RWPE1 (cell line): Measurements from ENCODE around the gene ERBB4.

Source experiments
- CTCF ChIA-PET: fragments of 350-600 bp; sonication (Branson Sonifier 250); formaldehyde crosslinking; extraction: SDS; loops from one replicate; lab custom pipeline; 2021; lab: Yijun Ruan, JAX
- POLR2A ChIA-PET: fragments of 400-600 bp; formaldehyde crosslinking; extraction: SDS; loops from one replicate; lab custom pipeline; 2020; ENCODE audit warnings: antibody characterized with exemption; ENCODE audit not compliant: low non-redundant PET; lab: Yijun Ruan, JAX
- DNase-seq: peaks from one replicate; pipeline ENCODE4 v3.0.0; 2012; ENCODE audit warnings: low spot score
- H3K27ac ChIP-seq: fragments of 450-650 bp; 2 replicates; pipeline ENCODE4 v1.5.1; 2017
- TF ChIP-seq, protein P1 (sequence below): fragments of 450-650 bp; conservative IDR thresholded peaks from 2 replicates; pipeline ENCODE4 v1.5.1; 2017; ENCODE audit warnings: low read depth, mild to moderate bottlenecking

ERBB4 gene

DNA sequence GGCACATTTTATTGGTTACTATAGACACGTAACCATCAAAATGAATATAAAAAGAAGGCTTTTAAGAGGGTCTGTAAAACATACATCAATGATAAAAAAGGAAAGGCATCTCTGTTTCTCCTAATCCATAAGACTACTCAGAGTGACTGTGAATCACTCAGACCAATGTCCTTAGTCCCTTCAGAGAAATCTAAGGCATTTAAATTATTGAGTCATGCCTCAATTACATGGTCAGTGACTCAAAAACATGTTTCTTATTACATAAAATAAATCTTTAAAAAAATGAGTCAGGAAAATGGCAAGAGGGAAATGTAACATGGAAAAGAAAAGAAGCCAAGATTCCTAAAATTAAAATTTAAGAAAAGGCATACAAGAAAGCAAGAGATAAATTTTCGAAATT, 146.6 kb downstream of the ERBB4 start:
- CTCF ChIA-PET, result interaction anchor here (0.7 kb wide), 1 partner anchor 238 kb away, joined by 3 read pairs; no protein-coding TSS in a partner anchor
- peak; percentile 26 for DNase-seq
- H3K27ac ChIP-seq, result no peak overlapping the region
- POLR2A ChIA-PET, result no interaction called here
- TF ChIP-seq, protein P1, sequence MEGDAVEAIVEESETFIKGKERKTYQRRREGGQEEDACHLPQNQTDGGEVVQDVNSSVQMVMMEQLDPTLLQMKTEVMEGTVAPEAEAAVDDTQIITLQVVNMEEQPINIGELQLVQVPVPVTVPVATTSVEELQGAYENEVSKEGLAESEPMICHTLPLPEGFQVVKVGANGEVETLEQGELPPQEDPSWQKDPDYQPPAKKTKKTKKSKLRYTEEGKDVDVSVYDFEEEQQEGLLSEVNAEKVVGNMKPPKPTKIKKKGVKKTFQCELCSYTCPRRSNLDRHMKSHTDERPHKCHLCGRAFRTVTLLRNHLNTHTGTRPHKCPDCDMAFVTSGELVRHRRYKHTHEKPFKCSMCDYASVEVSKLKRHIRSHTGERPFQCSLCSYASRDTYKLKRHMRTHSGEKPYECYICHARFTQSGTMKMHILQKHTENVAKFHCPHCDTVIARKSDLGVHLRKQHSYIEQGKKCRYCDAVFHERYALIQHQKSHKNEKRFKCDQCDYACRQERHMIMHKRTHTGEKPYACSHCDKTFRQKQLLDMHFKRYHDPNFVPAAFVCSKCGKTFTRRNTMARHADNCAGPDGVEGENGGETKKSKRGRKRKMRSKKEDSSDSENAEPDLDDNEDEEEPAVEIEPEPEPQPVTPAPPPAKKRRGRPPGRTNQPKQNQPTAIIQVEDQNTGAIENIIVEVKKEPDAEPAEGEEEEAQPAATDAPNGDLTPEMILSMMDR, result no peak

DNA sequence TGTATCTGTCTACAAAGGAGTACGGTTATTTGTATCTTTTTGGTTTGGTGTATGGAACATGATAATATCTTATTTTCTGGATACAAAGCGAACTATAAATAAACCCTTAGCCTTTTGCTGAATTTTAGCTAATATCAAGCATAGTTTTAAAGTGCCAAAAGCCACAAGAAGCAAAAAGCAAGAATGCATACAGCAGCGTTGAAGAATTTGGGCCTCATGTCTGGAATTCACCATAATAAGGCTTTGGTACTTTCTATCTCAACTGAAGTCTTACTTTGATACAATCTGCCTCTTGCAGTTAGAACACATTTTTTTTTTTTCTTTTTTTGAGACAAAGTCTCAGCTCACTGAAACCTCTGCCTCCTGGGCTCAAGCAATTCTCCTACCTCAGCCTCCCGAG, 151.5 kb downstream of the ERBB4 start:
- no peak overlapping the region for H3K27ac ChIP-seq
- TF ChIP-seq, protein P1, result no peak
- DNase-seq, result no peak
- ChIA-PET POLR2A (no interaction called here), CTCF (no interaction called here)

DNA sequence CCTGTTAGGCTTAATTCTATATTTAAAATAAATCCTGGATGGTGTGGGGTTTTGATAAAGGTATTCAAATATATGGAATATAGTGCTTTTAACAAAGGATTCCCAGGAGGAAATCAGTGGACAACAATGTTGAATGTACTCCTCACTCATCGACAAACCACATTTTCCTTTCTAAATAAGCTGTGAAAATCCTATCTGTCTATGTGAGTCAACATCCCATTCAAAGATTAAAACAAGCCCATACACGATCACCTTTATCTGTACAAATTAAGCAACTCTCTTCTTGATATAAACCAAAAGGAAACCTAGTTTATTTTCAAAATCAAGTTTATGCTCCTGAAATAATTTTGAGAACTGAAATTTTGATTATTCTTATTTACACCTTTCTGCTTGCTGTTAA, 153.4 kb downstream of the ERBB4 start:
- POLR2A ChIA-PET, result no interaction called here
- peak; percentile 42 for DNase-seq
- CTCF ChIA-PET, result interaction anchor here (0.6 to 0.8 kb wide), 2 partner anchors 694 to 1521 kb away, joined by 3 read pairs; no protein-coding TSS in a partner anchor
- no peak overlapping the region for H3K27ac ChIP-seq
- TF ChIP-seq, protein P1, result no peak

DNA sequence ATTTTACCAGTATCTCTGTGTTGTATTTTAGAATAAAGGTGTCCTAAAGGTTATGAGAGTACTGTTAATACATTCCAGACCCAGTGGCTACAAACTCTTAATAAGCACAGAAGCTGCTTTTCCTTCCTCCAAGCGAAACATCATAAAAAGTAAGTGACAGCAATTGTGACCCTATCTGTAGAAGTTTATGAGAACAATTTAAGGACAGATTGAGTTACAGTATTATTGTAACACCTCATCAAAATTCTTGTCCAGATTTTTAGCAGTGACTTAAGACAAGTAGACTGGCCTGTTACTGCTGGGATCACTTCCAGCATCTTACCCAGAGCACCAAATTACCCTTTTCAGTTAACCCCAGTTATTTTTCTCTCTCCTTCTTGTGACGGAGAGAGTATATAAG, 154.6 kb downstream of the ERBB4 start:
- DNase-seq, result no peak
- POLR2A ChIA-PET, result no interaction called here
- no peak overlapping the region for H3K27ac ChIP-seq
- TF ChIP-seq, protein P1, result no peak
- CTCF ChIA-PET, result no interaction called here

DNA sequence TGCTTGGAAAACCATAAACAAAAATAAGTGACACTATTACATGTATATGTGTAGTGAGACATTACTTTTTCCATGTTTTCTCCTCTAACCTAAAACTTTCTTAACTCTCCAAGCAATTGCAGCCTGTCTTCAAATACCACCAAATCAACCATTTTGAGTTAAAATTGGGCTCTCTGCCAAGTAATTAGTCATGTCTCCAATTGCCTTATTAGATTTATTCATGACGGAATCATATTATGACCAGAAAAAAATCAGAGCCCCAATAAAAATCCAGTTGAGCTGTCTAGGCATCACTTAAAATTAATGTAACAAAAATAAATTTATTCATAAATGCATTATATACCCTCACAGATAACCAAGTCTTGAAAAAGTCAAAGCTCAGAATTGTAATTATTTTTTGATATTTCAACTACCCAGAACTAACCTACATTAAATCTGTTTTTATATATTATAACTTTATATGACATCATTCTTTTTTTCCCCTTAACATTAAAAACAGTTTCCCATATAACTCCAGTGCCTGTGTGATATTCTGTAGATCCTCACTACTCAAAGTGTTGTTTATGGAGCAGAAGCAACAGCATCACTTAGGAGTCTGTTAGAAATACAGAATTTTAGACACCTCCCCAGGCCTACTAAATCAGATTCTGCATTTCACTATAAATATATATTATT, 157.0 kb downstream of the ERBB4 start:
- no peak overlapping the region for H3K27ac ChIP-seq
- no peak for DNase-seq
- TF ChIP-seq, protein P1, result no peak
- CTCF ChIA-PET, result no interaction called here
- POLR2A ChIA-PET, result no interaction called here

DNA sequence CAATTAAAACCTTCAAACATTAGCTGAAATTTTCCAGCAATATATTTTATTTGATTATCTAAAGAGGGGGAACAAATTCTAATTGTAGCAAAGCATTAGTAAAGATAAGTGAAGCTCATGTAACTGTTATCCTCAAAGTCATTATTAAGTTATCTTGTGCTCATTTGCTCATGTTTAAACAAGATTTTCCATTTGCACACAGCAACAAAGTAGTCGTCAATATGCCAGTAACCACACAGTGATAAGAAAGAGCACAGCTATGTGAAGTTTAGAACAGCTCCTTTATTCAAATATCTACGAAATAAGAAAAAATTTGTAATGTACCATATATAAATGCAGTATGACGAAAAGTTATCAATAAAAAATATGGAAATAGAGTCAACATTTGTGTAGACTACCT, 159.5 kb downstream of the ERBB4 start:
- DNase-seq, result no peak
- TF ChIP-seq, protein P1, result no peak
- CTCF ChIA-PET, result interaction anchor here (0.6 kb wide), 2 partner anchors 217 to 587 kb away, joined by 3 read pairs; no protein-coding TSS in a partner anchor
- no peak overlapping the region for H3K27ac ChIP-seq
- POLR2A ChIA-PET, result no interaction called here
